ENCODE measurements around the gene CCDC60.

DNA sequence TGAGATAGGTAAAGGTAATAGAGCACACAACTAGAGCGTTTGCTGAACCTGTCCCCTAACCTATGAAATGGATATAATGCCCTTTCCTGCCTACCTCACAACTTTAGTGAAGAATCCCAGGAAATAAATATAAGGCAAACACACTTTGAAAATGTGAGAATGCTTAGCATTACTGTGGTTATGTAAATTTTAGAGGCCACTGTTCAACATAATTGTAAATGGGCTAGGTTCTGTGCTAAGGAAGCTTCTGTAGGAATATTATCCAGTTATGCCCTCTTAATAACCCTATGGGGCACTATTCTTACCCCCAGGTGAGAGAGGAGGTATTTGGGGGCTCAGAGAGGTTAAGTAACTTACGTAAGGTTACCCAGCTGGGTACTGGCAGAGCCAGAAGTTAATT, 166.5 kb downstream of the CCDC60 start:
- TF ChIP-seq RAD21 (IDR thresholded peaks at IDR 0.05; ENCODE audit: low read depth) (no peak), EZH2 (IDR thresholded peaks at IDR 0.05) (no peak), POLR2AphosphoS5 (IDR thresholded peaks at IDR 0.05; ENCODE audit: low read depth, low read length) (no peak), POLR2A (IDR thresholded peaks at IDR 0.05; ENCODE audit: borderline replicate concordance, extremely low read depth, insufficient read depth, insufficient read length) (no peak), SP1 (IDR thresholded peaks at IDR 0.05; ENCODE audit: low read depth) (no peak), YY1 (IDR thresholded peaks at IDR 0.05; ENCODE audit: extremely low read depth, insufficient replicate concordance, low read depth, low read length) (no peak), SIN3A (IDR thresholded peaks at IDR 0.05; ENCODE audit: low read depth) (no peak), CEBPB (IDR thresholded peaks at IDR 0.05; ENCODE audit: low read depth) (no peak)
- TF ChIP-seq, protein P1, sequence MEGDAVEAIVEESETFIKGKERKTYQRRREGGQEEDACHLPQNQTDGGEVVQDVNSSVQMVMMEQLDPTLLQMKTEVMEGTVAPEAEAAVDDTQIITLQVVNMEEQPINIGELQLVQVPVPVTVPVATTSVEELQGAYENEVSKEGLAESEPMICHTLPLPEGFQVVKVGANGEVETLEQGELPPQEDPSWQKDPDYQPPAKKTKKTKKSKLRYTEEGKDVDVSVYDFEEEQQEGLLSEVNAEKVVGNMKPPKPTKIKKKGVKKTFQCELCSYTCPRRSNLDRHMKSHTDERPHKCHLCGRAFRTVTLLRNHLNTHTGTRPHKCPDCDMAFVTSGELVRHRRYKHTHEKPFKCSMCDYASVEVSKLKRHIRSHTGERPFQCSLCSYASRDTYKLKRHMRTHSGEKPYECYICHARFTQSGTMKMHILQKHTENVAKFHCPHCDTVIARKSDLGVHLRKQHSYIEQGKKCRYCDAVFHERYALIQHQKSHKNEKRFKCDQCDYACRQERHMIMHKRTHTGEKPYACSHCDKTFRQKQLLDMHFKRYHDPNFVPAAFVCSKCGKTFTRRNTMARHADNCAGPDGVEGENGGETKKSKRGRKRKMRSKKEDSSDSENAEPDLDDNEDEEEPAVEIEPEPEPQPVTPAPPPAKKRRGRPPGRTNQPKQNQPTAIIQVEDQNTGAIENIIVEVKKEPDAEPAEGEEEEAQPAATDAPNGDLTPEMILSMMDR (IDR thresholded peaks at IDR 0.05 in 2 of 3, conservative IDR thresholded peaks at IDR 0.05 in 1 of 3; ENCODE audit: borderline replicate concordance in 1 of 3, insufficient read depth in 1 of 3, low read depth in 2 of 3, low read length in 2 of 3): no peak
- TF ChIP-seq, protein P2, sequence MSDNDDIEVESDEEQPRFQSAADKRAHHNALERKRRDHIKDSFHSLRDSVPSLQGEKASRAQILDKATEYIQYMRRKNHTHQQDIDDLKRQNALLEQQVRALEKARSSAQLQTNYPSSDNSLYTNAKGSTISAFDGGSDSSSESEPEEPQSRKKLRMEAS (IDR thresholded peaks at IDR 0.05): no peak

Data from HCT116 (cell line).